ENCODE results near the gene FAM20A.

GRCh38 chr17:68580236-68580770 lies 20.9 kb downstream of the FAM20A start:
- TF ChIP-seq CTCF (IDR thresholded peaks at IDR 0.05 in 2 of 3, conservative IDR thresholded peaks at IDR 0.05 in 1 of 3; ENCODE audit: borderline replicate concordance in 1 of 3, insufficient read depth in 1 of 3, low read depth in 2 of 3, low read length in 2 of 3), result no peak
- TF ChIP-seq ELF1 (IDR thresholded peaks at IDR 0.05; ENCODE audit: borderline replicate concordance, low read depth), result no peak
- TF ChIP-seq RAD21 (IDR thresholded peaks at IDR 0.05; ENCODE audit: low read depth), result no peak
- no peak for TF ChIP-seq JUND (IDR thresholded peaks at IDR 0.05)
- TF ChIP-seq SRF (IDR thresholded peaks at IDR 0.05; ENCODE audit: low read depth), result no peak
- TF ChIP-seq EZH2 (IDR thresholded peaks at IDR 0.05), result no peak
- no peak for TF ChIP-seq POLR2A (IDR thresholded peaks at IDR 0.05; ENCODE audit: borderline replicate concordance, extremely low read depth, insufficient read depth, insufficient read length)

All from HCT116 (cell line).